H54 (cell line): Measurements from ENCODE around the gene TIPIN.
"Not testable (repeated sequence)": the region's sequence is repeated elsewhere in the genome, so short reads cannot be mapped to it uniquely, and the experiment has no call there.

Experiments used
- DNase-seq: peaks from one replicate; pipeline ENCODE4 v3.0.0; 2011; ENCODE audit warnings: low spot score, mixed read lengths; ENCODE audit not compliant: insufficient read length
- FAIRE-seq: peaks from 3 replicates; lab custom pipeline; 2011; peaks lifted over from hg19 to GRCh38; lab: Jason Lieb, UNC
- POLR2A ChIP-seq: IDR thresholded peaks from 2 replicates; pipeline ENCODE4 v1.6.1; 2011; ENCODE audit warnings: low read depth, mild to moderate bottlenecking, low read length

Gene TIPIN

DNA sequence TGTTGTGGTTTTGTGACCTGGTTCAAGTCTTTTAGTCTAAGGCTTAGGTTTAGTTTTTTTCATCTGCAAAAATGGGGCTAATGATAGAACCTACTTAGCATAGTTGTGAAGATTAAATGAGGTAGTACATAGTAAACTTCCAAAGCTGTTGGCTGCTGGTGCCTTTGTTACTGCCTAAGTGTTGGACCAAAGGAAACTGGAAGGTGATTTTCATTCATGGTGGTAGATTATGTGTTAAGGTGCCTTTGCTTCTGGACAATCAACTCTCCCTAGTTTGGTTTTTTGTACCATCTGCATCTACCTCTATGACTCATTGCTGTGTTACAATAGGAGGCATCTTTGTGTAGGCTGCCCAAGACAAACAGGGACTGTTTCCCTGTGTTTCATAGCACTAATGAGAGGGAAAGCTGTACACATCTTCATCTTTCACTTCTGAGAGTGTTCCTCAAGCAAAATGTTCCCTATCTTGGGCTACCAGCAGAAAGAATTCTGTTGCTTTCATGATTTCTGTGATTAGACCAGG is 33.4 kb upstream of the TIPIN start:
- TF ChIP-seq POLR2A: no peak
- FAIRE-seq (no peak), DNase-seq (no peak)

DNA sequence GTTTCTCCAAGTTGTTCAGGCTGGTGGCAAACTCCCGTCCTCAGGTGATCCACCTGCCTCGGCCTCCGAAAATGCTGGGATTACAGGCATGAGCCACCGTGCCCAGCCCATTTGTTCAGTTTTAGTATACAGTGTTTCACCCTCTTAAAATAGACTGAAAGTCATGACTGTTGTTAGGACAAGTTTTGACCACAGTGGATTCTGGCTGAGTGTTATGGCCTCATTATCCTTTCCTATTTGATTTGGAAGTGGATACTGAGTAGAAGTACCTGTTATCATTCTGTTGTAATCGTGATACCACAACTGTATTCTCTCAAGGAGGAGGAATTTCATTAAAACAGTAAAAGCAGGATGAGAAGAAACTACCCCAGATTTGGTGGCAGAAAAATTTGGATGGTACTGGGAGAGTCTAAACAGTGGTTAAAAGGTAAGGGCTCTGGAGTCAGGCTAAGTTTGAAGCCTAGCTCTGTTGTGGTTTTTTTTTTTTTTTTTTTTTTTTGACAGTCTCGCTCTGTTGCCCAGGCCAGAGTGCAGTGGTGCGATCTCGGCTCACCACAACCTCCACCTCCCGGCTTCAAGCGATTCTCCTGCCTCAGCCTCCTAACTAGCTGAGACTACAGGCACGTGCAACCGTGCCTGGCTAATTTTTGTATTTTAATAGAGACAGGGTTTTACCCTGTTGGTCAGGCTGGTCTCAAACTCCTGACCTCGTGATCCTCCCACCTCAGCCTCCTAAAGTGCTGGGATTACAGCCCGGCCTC is 32.8 kb upstream of the TIPIN start:
- DNase-seq (no peak), FAIRE-seq (no peak)

DNA sequence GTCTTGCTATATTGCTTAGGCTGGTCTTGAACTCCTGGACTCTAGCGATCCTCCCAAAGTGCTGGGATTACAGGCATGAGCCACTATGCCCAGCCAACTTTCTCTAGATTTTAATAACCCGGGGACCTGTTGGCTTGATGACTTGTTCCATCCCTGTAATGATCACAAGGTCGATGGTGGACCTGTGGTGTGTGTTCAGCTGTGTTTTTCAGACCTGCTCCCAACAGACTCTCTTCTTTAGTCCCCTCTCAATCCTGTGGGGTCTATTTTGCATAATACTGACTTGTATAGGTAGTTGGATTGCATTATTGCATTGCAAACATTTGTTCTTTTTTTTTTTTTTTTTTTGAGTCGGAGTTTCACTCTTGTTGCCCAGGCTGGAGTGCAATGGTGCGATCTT is 32.1 kb upstream of the TIPIN start:
- no peak for DNase-seq
- TF ChIP-seq POLR2A: no peak
- no peak for FAIRE-seq

More for the DNA sequence above, 32.8 kb upstream of the TIPIN start:
- TF ChIP-seq POLR2A: no peak

DNA sequence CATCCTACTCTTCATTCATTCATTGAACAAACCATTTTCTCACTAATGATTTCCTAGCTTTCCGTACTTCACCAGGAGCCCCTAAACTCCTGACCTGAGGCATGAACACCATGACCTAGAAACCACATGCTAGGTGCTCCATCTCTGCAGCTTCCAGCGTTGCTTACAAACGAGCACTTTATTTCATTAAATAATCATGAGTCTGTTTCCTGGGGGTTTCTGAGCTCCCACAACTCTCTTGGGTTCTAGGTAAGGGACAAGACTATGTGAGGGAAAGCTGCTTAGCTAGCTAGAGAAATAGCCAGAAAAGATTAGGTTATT is 31.5 kb upstream of the TIPIN start:
- FAIRE-seq: no peak
- no peak for TF ChIP-seq POLR2A
- no peak for DNase-seq

DNA sequence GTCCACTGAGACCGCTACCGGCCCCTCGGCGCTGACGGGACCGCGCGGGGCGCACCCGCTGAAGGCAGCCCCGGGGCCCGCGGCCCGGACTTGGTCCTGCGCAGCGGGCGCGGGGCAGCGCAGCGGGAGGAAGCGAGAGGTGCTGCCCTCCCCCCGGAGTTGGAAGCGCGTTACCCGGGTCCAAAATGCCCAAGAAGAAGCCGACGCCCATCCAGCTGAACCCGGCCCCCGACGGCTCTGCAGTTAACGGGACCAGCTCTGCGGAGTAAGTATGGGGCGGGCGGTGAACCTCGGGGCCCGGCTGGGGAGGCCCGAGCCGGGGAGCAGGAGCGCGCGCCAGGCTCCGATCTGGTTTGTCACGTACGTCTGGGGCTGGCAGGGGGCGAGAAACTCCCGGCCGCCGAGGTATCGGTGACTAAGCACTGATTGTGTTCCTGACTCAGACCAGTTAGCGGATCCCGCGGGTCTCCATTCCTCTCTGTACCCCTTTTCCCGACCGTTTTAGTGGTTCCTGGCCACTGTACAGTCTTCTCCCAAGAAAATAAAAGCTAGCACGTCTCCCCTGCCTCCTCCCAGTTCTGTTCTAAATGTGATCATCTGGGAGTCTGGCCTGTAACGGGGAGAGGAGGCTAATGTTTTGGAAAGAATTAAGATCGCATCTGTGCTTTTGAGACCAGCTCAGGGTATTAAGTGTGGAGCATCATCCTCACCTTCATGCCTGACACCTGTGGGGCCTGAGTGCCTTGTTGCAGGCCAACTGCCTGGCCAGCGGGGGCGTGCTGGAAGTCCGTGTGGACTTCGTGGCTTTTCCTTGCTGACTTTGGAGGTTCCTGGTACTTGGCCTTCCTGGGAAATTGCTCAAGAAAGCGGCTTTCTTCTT is 30.9 kb upstream of the TIPIN start:
- TF ChIP-seq POLR2A: 0 out of 2 replicates have a peak, but pooled peaks have one; percentile 21
- DNase-seq (peak; percentile 43), FAIRE-seq (no peak)

DNA sequence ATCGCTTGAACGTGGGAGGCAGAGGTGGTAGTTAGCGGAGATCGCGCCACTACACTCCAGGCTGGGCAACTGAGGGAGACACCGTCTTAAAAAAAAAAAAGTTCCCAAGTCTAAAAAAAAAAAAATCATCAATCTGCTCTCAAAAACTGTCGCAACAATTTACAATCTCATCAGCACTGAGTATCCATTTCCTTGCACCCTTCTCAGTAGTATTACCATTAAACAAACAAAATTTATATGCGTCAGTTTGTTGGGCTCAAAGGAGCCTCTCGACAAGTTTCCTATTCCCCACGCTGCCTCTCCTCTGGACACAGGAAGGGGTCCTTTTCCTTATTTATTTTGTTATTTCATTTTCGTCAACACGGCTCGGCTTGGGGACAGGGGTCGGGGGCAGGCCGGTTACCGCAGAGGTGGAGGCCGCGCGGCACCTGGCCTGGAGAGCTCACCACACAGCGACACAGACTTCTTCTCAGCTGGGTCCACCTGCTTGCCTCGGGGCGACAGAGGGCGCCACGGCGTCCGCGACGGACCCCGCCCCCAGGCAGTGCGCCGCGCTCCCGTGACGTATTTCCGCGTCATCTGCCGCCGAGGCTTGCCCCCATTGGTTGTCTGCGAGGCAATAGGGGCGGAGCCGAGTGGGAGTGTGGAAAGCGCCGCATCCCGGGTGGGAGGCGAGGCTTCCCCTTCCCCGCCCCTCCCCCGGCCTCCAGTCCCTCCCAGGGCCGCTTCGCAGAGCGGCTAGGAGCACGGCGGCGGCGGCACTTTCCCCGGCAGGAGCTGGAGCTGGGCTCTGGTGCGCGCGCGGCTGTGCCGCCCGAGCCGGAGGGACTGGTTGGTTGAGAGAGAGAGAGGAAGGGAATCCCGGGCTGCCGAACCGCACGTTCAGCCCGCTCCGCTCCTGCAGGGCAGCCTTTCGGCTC is 30.0 kb upstream of the TIPIN start, which contains the start of gene MAP2K1:
TSS of gene MAP2K1 (plus strand) at position 709 of the 920 bp plus-strand sequence. CDS start 436 bp downstream, outside the sequence.
- DNase-seq (peak; percentile 83), FAIRE-seq (no peak)
- TF ChIP-seq POLR2A: peak; percentile 72

DNA sequence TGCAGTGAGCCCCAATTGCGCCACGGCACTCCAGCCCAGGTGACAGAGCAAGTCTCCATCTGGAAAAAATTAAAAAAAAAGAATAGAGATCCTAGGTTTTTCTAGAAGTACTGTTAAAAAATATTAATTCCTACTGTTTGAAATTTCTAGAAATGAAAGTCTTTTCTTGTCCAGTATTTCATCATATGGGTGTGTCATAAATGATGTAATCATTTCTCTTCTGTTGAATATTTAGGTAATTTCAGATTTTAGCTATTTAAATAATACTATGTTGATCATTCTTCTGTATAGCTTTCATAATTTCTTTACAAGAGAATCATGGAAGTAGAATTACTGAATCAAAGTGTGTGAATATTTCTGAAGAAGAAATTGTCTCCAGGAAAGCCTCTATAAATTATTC is 24.9 kb upstream of the TIPIN start:
- not testable (repeated sequence) for DNase-seq, FAIRE-seq

DNA sequence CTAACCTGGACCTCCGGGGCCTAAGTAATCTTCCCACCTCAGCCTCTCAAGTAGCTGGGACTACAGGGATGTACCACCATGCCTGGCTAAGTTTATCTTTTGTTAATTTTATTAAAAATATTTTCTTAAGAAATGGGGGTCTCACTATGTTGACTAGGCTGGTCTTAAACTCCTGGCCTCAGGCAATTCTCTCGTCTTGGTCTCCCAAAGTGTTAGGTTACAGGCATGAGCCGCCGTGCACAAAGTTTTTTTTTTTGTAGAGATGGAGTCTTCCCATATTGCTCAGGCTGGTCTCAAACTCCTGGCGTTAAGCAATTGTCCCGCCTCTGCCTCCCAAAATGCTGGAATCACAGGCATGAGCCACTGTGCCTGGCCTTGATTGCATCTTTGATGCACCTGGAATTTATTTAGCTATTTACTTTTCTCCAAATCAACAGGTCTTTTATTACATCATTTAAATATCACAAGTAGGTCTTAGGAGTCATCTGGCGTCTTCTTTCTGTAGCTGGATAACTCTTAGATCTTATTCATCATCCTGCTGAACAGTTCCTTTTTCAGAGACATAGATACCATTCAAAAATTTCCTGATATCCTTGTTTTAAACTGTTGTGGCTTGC is 22.4 kb upstream of the TIPIN start:
- DNase-seq (no peak), FAIRE-seq (no peak)
- no peak for TF ChIP-seq POLR2A

DNA sequence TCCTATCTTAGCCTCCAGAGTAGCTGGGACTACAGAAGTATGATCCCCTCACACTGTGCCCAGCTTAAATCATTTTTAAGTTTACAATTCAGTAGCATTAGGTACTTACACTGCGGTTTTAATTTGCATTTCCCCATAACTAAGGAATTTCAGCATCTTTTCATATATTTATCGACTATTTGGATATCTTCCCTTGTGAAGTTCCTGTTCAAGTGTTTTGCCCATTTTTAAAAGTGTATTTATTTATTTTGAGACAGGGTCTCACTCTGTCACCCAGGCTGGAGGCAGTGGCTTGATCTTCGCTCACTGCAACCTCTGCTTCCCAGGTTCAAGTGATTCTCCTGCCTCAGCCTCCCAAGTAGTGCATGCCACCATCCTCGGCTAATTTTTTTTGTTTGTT is 17.7 kb upstream of the TIPIN start:
- no peak for DNase-seq
- FAIRE-seq: no peak
- no peak for TF ChIP-seq POLR2A

DNA sequence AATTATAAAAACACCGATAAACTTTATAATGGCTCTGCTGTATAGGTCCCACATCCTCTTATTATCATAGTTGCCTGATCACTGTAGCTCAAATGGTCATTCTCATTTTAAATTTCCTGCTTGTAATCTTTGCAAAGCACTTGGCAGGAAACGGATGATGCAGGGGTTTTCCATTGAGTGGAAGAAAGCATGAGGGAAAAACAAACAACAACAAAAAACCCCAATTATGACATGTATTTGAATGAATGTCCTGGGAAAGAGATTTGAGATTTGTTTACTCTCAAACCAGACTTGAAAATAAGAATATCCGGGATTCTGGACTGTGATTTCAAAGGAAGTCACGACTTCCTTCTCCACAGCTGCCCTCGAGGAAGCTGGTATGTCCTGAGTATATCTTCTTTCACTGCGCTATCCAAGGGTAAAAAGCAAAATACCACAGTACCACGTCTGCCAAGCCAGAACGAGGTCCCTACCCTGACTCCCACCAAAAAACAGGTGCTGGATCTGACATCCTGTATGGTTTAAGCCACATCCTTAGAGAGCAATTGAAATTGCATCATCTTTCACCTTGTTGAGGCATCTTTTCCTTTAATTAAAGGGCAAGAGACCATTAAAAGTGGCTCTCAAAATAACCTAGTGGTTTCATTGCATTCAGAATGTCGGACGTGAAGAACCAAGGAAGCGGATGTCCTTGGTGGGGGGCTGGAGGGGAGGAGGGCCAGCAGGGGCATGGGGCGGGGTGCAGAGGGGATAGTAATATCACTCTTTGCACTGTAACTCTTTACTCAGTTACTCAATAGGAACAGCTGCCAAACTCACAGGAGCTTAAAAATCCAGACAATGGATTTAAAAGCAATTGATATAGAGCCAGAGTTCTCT is 13.5 kb upstream of the TIPIN start:
- FAIRE-seq (no peak), DNase-seq (no peak)
- no peak for TF ChIP-seq POLR2A

DNA sequence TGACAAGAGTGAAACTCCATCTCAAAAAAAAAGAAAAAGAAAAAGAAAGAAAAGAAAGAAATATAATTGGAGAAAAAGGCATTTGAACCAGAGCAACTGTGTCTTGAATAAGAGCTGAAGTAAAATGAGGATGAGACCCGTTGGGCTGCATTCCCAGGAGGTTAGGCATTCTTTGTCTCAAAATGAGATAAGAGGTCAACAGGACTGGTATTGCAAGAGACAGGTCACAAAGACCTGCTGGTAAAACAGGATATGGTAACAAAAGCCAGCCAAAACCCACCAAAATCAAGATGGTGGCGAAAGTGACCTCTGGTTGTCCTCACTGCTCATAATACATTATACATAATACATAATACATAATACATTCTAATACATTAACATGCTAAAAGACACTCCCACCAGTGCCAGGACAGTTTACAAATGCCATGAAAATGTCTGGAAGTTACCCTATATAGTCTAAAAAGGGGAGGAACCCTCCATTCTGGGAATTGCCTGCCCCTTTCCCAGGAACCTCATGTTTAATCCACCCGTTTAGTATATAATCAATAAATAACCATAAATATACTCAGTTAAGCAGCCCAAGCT is 8.6 kb upstream of the TIPIN start:
- DNase-seq: no peak
- no peak for TF ChIP-seq POLR2A
- FAIRE-seq: no peak

DNA sequence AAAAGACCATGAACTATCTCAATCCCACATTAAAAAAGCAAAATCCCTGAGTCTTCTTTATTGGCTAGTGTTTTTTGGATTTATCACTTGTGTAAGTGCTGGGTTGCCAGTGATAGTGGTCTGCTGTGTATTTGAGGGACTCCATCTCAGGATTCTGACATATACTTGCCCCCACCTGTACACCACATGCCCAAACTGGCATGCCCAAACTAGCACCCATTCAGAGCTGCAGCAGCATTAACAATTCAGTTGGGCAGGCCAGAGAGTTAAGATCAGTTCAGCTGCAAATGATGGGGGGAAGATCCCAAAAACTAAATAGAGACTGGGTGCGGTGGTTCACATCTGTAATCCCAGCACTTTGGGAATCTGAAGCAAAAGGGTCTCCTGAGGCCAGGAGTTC is 6.3 kb upstream of the TIPIN start:
- FAIRE-seq (no peak), DNase-seq (no peak)

DNA sequence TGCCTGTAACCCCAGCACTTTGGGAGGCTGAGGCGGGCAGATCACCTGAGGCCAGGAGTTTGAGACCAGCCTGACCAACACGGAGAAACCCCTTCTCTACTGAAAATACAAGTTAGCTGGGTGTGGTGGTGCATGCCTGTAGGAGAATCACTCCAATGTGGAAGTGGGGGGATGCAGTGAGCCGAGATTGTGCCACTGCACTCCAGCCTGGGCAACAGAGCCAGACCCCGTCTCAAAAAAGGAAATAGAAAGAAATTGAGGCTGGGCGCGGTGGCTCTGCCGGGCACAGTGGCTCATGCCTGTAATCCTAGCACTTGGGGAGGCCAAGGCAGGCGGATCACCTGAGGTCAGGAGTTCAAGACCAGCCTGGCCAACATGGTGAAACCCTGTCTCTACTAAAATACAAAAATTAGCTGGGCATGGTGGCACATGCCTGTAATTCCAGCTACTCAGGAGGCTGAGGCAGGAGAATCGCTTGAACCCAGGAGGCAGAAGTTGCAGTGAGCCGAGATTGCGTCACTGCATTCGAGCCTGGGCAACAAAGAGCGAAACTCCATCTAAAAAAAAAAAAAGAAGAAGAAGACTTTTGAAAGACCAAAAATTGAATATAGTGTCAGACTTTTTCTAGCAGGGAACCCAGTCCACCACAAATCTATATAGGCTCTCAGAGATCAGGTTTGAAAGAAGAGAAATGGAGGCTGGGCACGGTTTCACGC is 5.4 kb upstream of the TIPIN start:
- FAIRE-seq: not testable (repeated sequence)

More for the DNA sequence above, 6.3 kb upstream of the TIPIN start:
- no peak for TF ChIP-seq POLR2A

More for the DNA sequence above, 5.4 kb upstream of the TIPIN start:
- not testable (repeated sequence) for DNase-seq
